ENCODE results near the gene GREB1L. TPM values are rescaled to one million over a fixed set of nuclear protein-coding genes. Genes with fewer than 3 reads are reported as not detected.
"Not testable (repeated sequence)": the region's sequence is repeated elsewhere in the genome, so short reads cannot be mapped to it uniquely, and the experiment has no call there.

GREB1L gene
- total RNA-seq, 6 experiments from 2014 or later = 3.1 to 7.9 (median 5.7) TPM

DNA sequence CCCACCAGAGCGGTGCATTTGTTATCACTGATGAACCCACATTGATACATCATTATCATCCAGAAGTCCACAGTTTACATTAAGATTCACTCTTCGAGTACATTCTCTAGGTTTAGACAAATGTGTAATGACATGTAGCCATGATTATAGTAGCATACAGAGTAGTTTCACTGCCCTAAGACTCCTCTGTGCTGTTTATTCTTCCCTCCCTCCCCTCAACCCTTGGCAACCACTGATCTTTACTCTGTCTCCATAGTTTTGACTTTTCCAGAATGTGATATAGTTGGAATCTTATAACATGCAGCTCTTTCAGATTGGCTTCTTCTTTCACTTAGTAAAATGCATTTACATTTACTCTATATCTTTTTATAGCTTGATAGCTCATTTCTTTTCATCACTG is 31.2 kb upstream of the GREB1L start:
- DNase-seq = no peak
- Histone ChIP-seq H3K36me3 (no peaks in the 10 kb centered on the region), H3K9me3 (no peaks in the 10 kb centered on the region), H3K4me3 (no peak overlapping the region), H3K27me3 (no peaks in the 10 kb centered on the region), H3K27ac (no peak overlapping the region), H3K4me1 (no peaks in the 10 kb centered on the region)
- TF ChIP-seq POLR2A (IDR thresholded peaks at IDR 0.05) (no peak), CTCF (IDR thresholded peaks at IDR 0.05) (no peak)
- WGBS (ENCODE audit: insufficient coverage, low coverage, low lambda C conversion rate, missing lambda C conversion rate) = 86% methylated on average over 2 of the region's 2 CpGs
- ATAC-seq = no peak
- intact Hi-C loops (cut with DNase I) = no loop called here

DNA sequence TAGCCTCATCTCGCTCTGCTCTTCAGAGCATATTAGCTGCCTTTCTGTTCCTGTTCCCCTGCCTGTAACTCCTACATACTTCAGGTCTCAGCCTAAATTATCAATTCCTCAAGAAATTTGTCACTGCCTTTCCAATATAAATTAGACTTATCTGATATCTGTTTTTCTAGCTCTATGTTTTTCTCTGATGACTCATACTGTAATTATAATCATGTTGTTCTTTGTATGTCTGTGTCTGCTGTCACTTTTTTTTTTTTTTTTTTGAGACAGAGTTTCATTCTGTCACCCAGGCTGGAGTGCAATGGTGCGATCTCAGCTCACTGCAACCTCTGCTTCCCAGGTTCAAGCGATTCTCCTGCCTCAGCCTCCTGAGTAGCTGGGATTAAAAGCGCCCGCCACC is 27.6 kb upstream of the GREB1L start:
- intact Hi-C loops (cut with DNase I); DNase-seq; H3K4me1 ChIP-seq; H3K27me3 ChIP-seq; H3K36me3 ChIP-seq; H3K27ac ChIP-seq; H3K4me3 ChIP-seq; H3K9me3 ChIP-seq; ATAC-seq: not testable (repeated sequence)
- WGBS (ENCODE audit: insufficient coverage, low coverage, low lambda C conversion rate, missing lambda C conversion rate) = 83% methylated on average over 4 of the region's 5 CpGs

GRCh38 chr18:21215490-21215889 is 26.5 kb upstream of the GREB1L start:
- Histone ChIP-seq H3K27me3 (no peaks in the 10 kb centered on the region), H3K4me3 (no peak overlapping the region), H3K4me1 (no peaks in the 10 kb centered on the region), H3K27ac (no peak overlapping the region), H3K36me3 (no peaks in the 10 kb centered on the region), H3K9me3 (no peaks in the 10 kb centered on the region)
- intact Hi-C loops (cut with DNase I) = no loop called here
- 81% methylated on average over 6 of the region's 6 CpGs for WGBS (ENCODE audit: insufficient coverage, low coverage, low lambda C conversion rate, missing lambda C conversion rate)
- TF ChIP-seq POLR2A (IDR thresholded peaks at IDR 0.05) = no peak
- TF ChIP-seq CTCF (IDR thresholded peaks at IDR 0.05) = no peak
- ATAC-seq = no peak
- no peak for DNase-seq

GRCh38 chr18:21218862-21219261 is 23.2 kb upstream of the GREB1L start:
- no peak overlapping the region for H3K4me3 ChIP-seq
- H3K27me3 ChIP-seq = no peaks in the 10 kb centered on the region
- H3K9me3 ChIP-seq = no peaks in the 10 kb centered on the region
- no peaks in the 10 kb centered on the region for H3K36me3 ChIP-seq
- WGBS (ENCODE audit: insufficient coverage, low coverage, low lambda C conversion rate, missing lambda C conversion rate) = 60% methylated on average over 3 of the region's 3 CpGs
- intact Hi-C loops (cut with DNase I) = no loop called here
- TF ChIP-seq CTCF (IDR thresholded peaks at IDR 0.05) (no peak), POLR2A (IDR thresholded peaks at IDR 0.05) (no peak)
- no peak for ATAC-seq
- no peaks in the 10 kb centered on the region for H3K4me1 ChIP-seq
- no peak for DNase-seq
- H3K27ac ChIP-seq = no peak overlapping the region

- no peak for DNase-seq
- Histone ChIP-seq H3K27me3 (no peaks in the 10 kb centered on the region), H3K4me3 (no peak overlapping the region), H3K9me3 (no peaks in the 10 kb centered on the region), H3K36me3 (no peaks in the 10 kb centered on the region), H3K4me1 (no peaks in the 10 kb centered on the region), H3K27ac (no peak overlapping the region)
- no peak for TF ChIP-seq CTCF (IDR thresholded peaks at IDR 0.05)
- TF ChIP-seq POLR2A (IDR thresholded peaks at IDR 0.05) = no peak
- WGBS (ENCODE audit: insufficient coverage, low coverage, low lambda C conversion rate, missing lambda C conversion rate) = 75% methylated on average over 6 of the region's 6 CpGs
- intact Hi-C loops (cut with DNase I) = no loop called here
- no peak for ATAC-seq
Observed at GRCh38 chr18:21230436-21230835, 11.6 kb upstream of the GREB1L start.

Data from right lobe of liver (tissue), 6 donors.